ENCODE data around the gene RBM10. TPM values are rescaled to one million over a fixed set of nuclear protein-coding genes. Genes with fewer than 3 reads are reported as not detected.

RBM10 gene
- total RNA-seq, 1 donor from 2014 or later: 57.5 TPM

DNA sequence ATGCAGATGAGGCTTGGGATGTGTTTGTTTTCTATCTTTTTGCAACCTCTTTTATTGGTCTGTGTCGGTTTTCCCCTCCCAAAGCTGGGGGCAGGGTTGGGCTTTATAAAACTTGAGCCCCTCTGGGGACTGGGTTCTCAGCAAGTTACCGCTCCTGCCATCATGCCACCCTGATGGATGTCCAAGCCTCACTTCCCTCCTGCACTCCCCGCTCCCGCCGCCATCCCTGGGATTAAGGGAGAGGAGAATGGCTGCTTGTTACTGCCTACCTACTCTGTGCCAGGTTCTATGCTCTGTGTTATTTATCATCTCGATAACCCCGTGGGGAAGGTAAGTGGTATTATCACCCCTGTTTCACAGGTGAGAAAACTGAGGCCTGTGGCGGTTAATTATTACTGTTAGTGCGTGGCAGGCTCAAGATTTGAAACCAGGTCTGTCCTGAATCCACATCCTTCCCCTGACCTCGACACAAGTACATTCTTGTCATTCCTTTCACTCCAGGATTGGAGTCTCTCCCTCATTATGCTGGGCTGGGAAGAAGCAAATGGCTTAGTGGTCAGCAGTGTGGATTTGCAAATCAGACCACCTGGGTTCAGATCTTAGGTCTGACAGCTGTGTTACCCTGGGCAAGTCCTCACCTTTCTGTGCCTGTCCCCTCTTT lies 53.1 kb downstream of the RBM10 start:
- DNase-seq (ENCODE audit: low read depth, low spot score): no peak

DNA sequence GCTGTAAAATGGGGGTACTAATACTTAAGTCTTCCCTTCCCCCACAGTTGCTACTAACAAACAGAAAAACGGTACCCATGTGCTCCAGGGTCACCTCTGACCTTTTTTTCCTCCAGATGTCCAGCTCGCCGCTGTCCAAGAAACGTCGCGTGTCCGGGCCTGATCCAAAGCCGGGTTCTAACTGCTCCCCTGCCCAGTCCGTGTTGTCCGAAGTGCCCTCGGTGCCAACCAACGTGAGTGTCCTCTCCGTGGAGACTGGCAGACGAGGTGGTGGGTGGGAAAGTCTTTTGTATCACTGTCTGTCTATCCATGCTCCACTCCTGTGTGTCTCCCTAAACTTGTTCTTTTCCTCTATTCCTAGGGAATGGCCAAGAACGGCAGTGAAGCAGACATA lies 53.7 kb downstream of the RBM10 start:
- DNase-seq (ENCODE audit: low read depth, low spot score): no peak

DNA sequence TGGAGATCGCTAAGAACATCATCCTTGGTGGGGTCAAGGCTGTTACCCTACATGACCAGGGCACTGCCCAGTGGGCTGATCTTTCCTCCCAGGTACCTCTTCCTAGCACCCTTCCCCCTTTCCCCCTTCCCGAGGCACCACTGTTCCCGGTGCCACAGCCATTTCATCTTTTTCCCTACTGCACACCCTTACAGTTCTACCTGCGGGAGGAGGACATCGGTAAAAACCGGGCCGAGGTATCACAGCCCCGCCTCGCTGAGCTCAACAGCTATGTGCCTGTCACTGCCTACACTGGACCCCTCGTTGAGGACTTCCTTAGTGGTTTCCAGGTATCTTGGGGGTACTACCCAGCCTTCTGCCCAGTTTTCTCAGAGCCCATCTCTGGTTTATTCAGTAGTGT lies 54.3 kb downstream of the RBM10 start:
- DNase-seq (ENCODE audit: low read depth, low spot score): no peak

DNA sequence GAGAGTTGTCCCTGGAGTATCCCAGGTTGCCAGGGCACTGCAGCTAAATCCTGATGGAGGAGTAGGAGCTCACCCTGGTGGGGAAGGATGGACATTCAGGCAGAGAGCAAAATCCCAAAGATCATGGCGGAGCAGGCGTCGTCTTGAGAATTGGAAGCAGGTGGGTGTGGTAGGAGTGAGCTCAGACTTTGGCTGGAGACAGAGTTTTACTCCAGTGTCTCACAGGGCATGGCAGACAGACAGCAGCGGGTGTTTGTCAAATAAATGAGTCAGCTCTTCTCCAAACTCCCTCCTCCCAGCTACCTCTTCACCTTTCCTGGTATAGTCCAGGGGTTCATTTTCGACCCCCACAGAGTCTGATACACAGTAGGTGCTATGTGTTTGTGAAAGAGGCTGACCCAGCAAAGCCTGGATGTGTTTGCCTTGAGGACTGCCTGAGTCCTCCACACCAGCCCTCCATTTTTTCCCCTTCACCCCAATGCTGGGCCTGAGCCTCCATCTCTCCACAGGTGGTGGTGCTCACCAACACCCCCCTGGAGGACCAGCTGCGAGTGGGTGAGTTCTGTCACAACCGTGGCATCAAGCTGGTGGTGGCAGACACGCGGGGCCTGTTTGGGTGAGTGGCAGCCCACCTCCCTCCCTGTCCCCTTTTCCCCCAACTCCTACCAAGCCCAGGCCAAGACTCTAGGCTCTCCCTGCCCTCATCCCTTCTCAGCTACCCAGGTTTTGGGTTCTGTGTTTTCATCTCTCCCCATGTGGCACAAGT lies 55.5 kb downstream of the RBM10 start:
- no peak for DNase-seq (ENCODE audit: low read depth, low spot score)

DNA sequence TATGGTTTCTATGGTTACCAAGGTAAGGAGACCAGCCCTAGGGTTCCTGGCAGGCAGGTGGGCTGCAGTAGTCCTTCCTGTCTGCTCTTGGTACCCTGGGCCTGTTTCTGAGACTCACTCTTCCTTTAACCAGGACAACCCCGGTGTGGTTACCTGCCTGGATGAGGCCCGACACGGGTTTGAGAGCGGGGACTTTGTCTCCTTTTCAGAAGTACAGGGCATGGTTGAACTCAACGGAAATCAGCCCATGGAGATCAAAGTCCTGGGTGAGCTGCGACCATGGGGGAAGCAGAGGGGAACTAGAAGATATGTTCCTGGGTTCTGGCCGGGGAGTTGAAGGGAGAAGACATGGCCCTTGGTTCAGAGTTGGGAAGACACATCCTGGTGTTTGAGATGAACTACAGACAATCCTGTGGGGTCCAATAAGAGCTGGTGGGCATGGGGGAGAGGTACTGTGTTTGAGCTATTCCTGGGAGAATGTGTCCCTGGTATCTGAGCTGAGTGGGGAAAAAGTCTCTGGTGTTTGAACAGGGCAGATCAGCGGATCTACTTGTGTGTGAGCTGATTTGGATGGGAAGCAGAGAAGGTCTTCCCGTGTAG lies 56.4 kb downstream of the RBM10 start:
- DNase-seq (ENCODE audit: low read depth, low spot score): no peak

DNA sequence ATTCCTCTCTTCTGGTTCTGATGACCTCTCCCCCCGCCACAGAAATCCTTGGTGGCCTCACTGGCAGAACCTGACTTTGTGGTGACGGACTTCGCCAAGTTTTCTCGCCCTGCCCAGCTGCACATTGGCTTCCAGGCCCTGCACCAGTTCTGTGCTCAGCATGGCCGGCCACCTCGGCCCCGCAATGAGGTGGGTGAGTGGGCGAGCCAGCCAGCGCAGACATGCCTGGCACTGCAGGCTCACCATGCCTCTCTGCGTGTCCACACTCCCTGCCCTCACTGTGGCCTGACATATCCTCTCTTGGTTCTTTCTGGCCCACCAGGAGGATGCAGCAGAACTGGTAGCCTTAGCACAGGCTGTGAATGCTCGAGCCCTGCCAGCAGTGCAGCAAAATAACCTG lies 57.3 kb downstream of the RBM10 start:
- no peak for DNase-seq (ENCODE audit: low read depth, low spot score)

DNA sequence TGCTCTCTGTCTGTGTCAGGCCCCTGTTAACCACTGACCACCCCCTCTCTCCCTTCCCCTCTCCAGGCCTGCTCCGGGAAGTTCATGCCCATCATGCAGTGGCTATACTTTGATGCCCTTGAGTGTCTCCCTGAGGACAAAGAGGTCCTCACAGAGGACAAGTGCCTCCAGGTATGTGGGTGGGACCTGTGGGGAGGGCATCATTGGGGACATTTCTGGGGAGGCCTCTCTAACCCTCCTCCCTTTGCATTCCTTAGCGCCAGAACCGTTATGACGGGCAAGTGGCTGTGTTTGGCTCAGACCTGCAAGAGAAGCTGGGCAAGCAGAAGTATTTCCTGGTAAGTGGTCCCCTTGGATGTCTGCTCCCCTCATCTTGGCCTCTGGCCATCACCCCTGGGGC lies 57.9 kb downstream of the RBM10 start:
- DNase-seq (ENCODE audit: low read depth, low spot score): no peak

DNA sequence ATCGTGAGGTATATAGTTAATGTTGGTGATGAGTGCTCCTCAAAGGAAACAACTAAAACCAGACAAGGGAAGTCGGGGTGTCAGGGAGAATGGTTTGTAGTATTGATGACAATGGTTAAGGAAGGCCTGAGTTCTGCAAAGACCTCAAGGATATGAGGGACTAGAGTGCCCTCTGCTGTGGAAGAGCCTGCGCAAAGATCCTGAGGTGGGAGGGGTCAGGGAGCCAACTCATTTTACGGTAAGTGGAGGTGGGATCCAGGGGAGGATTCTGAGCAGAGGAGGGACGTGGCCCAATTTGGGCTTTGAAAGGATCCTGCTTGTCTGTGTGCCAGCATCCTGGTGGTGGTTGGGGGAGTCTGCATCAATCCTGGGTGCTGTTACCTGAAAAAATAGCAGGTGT lies 59.9 kb downstream of the RBM10 start:
- DNase-seq (ENCODE audit: low read depth, low spot score): no peak

DNA sequence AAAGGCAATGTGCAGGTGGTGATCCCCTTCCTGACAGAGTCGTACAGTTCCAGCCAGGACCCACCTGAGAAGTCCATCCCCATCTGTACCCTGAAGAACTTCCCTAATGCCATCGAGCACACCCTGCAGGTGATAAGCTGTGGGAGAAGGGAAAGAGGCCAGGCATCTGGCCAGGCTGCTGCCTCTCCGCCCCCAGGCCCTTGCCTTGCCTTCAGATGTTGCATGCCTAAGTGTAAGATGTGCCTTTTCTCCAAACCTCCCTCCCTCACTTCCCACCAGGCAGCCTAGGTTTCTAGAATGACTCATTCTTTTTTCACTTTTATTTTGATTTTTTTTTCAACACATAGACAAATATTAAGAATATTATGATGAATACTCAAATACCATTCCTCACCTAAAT lies 61.3 kb downstream of the RBM10 start:
- no peak for DNase-seq (ENCODE audit: low read depth, low spot score)

DNA sequence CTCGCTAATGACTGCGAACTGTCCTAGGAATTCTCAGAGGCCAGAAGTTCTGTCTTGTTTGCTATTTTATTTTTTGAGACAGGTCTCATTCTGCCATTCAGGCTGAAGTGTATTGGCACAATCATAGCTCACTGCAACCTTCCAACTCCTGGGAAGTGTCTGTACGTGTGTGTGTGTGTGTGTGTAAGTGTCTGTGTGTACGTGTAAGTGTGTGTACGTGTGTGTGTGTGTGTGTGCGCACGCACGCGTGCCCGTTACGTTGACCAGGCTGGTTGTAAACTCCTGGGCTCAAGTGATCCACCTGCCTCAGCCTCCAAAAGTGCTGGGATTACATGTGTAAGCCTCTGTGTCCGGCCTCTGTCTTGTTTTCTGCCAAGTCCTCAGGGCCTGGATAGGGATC lies 63.1 kb downstream of the RBM10 start:
- no peak for DNase-seq (ENCODE audit: low read depth, low spot score)

DNA sequence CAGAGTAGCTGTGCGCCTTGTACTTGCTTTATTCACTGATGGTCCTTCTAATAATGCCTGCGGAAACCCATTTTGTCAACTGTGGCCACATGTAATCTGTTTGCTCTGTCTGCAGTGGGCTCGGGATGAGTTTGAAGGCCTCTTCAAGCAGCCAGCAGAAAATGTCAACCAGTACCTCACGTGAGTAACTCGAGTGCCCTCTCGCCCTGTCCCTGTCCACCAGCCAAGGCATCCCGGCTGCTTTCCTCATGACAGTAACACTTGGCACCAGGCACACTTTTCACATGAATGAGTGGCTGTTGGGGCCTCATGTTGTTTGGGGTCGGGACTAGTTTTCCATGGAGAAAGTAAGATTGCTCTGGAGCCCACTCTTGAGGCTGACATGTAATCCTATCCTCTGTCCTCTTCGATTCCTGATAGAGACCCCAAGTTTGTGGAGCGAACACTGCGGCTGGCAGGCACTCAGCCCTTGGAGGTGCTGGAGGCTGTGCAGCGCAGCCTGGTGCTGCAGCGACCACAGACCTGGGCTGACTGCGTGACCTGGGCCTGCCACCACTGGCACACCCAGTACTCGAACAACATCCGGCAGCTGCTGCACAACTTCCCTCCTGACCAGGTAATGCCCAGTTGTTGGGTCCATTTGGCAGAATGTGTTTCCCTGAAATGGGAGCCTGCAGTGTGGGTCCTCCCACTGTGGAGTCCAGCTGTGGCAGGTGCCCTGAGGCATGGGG lies 64.7 kb downstream of the RBM10 start:
- DNase-seq (ENCODE audit: low read depth, low spot score): no peak

DNA sequence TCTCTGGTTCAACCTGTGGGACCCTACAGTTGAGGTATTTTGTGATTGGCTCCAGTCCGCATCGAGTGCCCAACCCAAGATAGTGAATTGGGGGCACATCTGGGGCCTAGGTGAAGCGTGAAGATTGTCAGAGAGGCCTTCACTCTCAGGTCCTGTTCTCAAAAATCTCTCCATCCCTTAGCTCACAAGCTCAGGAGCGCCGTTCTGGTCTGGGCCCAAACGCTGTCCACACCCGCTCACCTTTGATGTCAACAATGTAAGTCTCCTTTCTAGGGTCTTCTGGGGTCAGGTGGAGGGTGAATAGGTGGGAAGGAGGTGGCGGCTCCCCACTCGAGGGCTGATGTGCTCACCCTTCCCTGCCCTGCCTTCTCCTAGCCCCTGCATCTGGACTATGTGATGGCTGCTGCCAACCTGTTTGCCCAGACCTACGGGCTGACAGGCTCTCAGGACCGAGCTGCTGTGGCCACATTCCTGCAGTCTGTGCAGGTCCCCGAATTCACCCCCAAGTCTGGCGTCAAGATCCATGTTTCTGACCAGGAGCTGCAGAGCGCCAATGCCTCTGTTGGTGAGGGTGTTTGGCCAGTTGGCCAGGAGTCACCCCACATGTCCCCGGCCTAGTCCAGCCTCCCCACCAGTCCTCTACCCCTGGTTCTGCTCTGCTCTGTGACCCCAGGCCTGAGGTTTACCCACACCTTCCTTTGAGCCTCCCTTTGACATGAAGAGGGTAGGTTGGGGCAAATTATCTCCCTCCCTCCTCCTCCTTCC lies 65.8 kb downstream of the RBM10 start:
- no peak for DNase-seq (ENCODE audit: low read depth, low spot score)

DNA sequence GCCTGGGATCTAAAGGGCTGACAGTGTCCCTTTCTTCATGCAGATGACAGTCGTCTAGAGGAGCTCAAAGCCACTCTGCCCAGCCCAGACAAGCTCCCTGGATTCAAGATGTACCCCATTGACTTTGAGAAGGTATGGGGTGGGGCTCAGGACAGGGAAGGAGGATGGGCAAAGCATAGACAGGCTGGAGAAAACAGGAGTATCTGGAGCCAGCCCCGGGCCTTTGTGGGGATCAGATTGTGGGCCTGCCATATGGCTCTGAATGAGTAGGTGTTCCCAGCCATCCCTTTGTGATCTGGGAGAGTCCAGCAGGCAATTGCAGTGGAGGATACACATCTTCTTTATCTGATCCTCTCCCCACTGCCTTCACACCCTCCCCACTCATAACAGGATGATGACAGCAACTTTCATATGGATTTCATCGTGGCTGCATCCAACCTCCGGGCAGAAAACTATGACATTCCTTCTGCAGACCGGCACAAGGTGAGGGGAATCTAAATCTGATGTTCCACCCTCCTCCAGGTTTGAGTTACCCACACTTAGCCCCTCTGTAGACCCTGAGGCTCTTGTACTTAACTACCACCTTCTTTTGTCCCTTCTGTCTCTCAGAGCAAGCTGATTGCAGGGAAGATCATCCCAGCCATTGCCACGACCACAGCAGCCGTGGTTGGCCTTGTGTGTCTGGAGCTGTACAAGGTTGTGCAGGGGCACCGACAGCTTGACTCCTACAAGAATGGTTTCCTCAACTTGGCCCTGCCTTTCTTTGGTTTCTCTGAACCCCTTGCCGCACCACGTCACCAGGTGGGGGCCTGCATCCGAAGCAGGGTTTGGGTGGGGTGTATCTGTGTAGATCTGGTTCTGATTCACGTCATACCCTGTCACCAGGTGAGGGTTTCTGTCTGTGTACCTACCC lies 67.6 kb downstream of the RBM10 start:
- no peak for DNase-seq (ENCODE audit: low read depth, low spot score)

DNA sequence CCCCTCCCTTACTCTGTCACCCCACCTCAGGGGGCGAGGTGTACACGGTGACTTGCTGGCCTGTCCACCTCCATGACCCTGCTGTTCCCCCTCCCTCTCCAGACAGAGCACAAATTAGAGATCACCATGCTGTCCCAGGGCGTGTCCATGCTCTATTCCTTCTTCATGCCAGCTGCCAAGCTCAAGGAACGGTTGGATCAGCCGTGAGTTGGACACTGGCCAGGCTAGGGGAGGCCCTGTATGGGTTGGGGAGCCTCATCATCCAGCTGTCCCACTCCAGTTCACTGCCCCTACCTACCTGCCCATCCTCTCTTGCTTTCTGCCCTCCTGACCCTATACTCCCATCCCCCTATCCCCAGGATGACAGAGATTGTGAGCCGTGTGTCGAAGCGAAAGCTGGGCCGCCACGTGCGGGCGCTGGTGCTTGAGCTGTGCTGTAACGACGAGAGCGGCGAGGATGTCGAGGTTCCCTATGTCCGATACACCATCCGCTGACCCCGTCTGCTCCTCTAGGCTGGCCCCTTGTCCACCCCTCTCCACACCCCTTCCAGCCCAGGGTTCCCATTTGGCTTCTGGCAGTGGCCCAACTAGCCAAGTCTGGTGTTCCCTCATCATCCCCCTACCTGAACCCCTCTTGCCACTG lies 69.5 kb downstream of the RBM10 start:
- DNase-seq (ENCODE audit: low read depth, low spot score): no peak

DNA sequence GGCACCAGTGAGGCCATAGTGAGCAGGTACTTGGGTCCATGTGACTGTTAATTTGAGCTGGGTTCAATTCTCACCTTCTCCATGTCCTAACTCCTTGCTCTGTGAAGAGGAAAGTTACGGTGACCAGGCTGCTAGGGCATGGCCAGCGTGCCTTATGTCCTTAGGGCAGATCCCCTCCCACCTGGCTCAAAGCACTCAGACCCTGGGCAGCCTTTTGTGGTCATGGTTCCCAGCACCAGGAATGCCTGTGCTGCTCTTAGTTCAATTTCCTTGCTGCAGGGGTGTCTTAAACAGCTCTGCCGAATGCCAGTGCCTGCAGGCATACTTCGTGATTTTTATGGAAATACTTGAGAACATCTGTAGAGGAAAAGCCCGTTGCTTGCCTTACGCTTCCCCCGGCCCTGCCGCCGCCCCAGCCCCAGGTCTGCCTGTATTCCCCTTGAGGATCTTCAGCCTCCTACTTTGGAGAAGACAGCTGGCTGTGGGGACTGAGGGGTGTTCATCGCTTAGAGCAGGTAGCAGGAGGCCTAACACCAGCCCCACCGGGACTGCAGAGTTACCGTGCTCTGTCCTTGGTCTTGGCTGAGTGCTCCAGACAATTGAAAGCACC lies 70.4 kb downstream of the RBM10 start:
- no peak for DNase-seq (ENCODE audit: low read depth, low spot score)

DNA sequence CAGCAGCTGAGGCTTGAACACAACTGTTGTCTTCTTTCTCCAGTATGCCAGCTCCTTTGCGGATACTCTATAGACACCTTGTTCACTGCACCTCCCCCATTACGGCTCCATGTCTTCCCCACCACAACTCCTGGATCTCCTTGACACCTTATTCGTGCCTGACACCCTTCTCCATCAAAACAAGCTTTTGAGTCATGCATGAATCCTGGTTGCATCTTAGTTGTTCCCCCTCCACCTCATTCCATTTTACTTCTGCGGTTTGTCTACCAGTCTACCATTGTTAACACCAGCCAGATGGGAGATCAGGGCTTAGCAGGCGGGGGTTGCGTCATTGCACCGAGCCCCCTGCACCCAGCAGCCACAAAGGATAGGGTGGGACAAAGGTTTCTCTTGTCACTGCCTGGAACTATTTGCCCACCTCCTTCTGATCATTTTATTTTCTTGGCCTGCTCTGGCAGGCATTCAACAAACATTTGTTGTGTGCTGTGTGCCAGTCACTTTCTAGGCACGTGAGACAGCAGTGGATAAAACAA lies 71.4 kb downstream of the RBM10 start:
- DNase-seq (ENCODE audit: low read depth, low spot score): no peak

DNA sequence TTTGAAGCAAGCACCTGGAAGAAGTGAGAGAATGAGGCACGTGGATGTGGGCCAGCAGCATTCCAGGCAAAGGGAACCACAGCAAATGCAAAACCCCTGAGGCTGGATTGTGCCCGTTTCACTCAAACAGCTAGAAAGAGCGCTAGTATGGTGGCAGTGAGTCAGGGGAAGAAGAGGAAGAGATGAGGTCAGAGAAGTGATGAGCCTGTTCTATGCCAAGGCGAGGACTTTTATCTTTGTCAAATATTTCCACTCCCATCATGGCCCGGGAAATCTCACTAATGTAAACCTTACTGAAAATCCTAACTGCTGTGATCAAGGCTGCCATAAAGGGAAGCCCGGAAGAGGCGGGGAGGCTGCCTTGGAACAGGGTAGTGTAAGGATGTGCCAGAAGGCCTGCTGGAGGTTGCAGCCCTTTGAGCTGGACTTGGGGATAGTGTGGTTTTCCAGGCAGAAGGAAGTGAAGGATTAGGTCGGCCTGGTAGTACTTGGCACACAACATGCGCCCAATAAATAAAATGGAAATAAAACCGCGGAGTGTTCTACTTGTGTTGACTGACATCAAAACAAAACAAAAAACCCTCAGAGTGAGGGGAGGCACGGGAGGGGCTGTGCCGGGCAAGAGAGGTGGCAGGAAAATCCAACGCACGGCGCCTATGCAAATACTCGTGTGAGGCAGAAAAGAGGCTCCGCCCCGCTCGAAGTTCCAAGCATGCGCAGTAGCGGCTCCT lies 72.3 kb downstream of the RBM10 start:
- no peak for DNase-seq (ENCODE audit: low read depth, low spot score)

DNA sequence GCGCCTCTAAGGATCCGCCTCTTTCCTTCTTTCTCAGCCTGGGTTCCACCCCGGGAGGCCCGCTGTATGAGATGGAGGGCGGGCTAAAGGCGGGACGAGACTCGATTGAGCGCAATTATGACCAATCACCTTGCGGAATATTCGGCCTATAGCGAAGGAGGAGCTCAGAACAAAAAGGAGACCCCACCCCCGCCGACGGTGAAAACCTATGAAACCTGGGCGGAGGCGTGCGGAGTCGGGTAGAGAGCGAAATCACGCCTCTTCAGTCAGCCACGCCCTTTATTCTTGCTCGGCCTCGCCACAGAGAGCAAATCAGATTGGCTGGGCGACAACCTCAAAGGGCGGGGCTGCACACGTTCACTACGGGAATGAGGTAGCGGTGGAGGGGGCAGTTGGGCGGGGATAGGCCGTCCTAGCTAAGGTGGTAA lies 72.8 kb downstream of the RBM10 start:
- DNase-seq (ENCODE audit: low read depth, low spot score): peak; percentile 96

Measured in pulmonary artery endothelial cell (primary cell).